ENCODE data around the gene ZFX.

DNA sequence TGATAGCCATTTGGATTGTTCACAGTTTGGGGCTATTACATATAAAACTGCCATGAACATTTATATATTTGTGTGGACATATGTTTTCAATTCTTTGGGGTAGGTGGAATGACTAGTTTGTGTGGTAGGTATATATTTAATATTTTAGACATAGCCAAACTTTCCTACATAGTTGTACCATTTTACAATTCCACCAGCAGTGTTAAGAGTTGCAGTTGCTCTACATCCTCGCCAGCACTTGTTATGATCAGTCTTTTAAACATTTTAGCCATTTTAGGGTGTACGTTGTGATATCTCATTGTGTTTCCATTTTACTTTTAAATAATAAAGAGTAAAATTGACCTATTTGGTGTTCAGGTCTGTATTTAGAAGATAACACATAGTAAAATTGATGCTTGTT lies 76.6 kb downstream of the ZFX start:
- TF ChIP-seq POLR2AphosphoS5 (IDR thresholded peaks at IDR 0.05; ENCODE audit: low read depth, low read length) (no peak), TAF1 (IDR thresholded peaks at IDR 0.05; ENCODE audit: borderline replicate concordance, insufficient read depth, low read length) (no peak), SIN3A (IDR thresholded peaks at IDR 0.05; ENCODE audit: borderline replicate concordance, insufficient read depth, low read length) (no peak), FOXP2 (optimal IDR thresholded peaks at IDR 0.05; ENCODE audit: borderline replicate concordance, extremely low read depth, extremely low read length, insufficient read depth) (no peak)
- TF ChIP-seq, protein P1, sequence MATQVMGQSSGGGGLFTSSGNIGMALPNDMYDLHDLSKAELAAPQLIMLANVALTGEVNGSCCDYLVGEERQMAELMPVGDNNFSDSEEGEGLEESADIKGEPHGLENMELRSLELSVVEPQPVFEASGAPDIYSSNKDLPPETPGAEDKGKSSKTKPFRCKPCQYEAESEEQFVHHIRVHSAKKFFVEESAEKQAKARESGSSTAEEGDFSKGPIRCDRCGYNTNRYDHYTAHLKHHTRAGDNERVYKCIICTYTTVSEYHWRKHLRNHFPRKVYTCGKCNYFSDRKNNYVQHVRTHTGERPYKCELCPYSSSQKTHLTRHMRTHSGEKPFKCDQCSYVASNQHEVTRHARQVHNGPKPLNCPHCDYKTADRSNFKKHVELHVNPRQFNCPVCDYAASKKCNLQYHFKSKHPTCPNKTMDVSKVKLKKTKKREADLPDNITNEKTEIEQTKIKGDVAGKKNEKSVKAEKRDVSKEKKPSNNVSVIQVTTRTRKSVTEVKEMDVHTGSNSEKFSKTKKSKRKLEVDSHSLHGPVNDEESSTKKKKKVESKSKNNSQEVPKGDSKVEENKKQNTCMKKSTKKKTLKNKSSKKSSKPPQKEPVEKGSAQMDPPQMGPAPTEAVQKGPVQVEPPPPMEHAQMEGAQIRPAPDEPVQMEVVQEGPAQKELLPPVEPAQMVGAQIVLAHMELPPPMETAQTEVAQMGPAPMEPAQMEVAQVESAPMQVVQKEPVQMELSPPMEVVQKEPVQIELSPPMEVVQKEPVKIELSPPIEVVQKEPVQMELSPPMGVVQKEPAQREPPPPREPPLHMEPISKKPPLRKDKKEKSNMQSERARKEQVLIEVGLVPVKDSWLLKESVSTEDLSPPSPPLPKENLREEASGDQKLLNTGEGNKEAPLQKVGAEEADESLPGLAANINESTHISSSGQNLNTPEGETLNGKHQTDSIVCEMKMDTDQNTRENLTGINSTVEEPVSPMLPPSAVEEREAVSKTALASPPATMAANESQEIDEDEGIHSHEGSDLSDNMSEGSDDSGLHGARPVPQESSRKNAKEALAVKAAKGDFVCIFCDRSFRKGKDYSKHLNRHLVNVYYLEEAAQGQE (IDR thresholded peaks at IDR 0.05; ENCODE audit: insufficient read depth in 1 of 2, low read depth in 2 of 2, low read length in 2 of 2): no peak
